H1 (cell line): ENCODE results near the gene TBX4. TPM values are rescaled to one million over a fixed set of nuclear protein-coding genes. Genes with fewer than 3 reads are reported as not detected.

Experiments
- ATF2 ChIP-seq: IDR thresholded peaks from 2 replicates; pipeline ENCODE4 v1.6.1; 2012; ENCODE audit warnings: low read length, inconsistent platforms
- FOSL1 ChIP-seq: IDR thresholded peaks from 2 replicates; pipeline ENCODE4 v1.6.1; 2011; ENCODE audit warnings: mild to moderate bottlenecking, low read depth, low read length, moderate library complexity; ENCODE audit not compliant: insufficient read depth
- KDM1A ChIP-seq: fragments of 200-600, 300-600 bp; sonication (generic); IDR thresholded peaks from 2 replicates; pipeline ENCODE4 v1.7.1; 2016; ENCODE audit warnings: mild to moderate bottlenecking, low read length, borderline replicate concordance
- KDM5A ChIP-seq: fragments of 200-600 bp; IDR thresholded peaks from 2 replicates; pipeline ENCODE4 v1.7.1; 2012; ENCODE audit warnings: mild to moderate bottlenecking, low read length, inconsistent platforms, mixed read lengths
- MAX ChIP-seq: IDR thresholded peaks from 2 replicates; pipeline ENCODE4 v1.6.1; 2012; ENCODE audit warnings: inconsistent platforms
- RNF2 ChIP-seq: fragments of 200-900, 300-1000 bp; sonication (generic); IDR thresholded peaks from 2 replicates; pipeline ENCODE4 v1.7.1; 2016; ENCODE audit warnings: borderline replicate concordance, low read depth, mild to moderate bottlenecking, antibody characterized with exemption, low read length; ENCODE audit not compliant: poor library complexity, severe bottlenecking; ENCODE audit errors: missing control alignments
- polyA plus RNA-seq, 7 experiments: library from polyadenylated mRNA; depleted of rRNA in 3 of 7; stranded (reverse) in 5 of 7; unstranded in 2 of 7; fragments of >200 nt in 5 of 7; fragments of 200-250 nt in 2 of 7; gene quantifications; 1 replicate in 5 of 7; 2 replicates in 1 of 7; 4 replicates in 1 of 7; pipeline versions ENCODE4 v1.2.1 to v1.2.3, GENCODE V29; 2011 to 2013; ENCODE audit warnings: missing spikeins in 2 of 7, mixed read lengths in 2 of 7
- total RNA-seq: library from RNA; stranded (reverse); fragmentation: NEBNext Ultra II Directional; extraction: Animal tissue kit (Norgen Biotek cat#: 25700); gene quantifications from 2 replicates; pipeline ENCODE4 v1.2.1, GENCODE V29; 2021
- TF ChIP-seq, protein P1 (sequence below): fragments of 300-600 bp; sonication (generic); IDR thresholded peaks from 2 replicates; pipeline ENCODE4 v1.7.1; 2012; ENCODE audit warnings: low read length, moderate library complexity, mild to moderate bottlenecking, inconsistent platforms; ENCODE audit not compliant: insufficient replicate concordance

Gene TBX4
- total and polyA plus RNA-seq, 2 of the 8 experiments (the other 6 are each of a cell fraction or from before 2014, with no cell fraction given) = 0.02 TPM; not detected in 1

DNA sequence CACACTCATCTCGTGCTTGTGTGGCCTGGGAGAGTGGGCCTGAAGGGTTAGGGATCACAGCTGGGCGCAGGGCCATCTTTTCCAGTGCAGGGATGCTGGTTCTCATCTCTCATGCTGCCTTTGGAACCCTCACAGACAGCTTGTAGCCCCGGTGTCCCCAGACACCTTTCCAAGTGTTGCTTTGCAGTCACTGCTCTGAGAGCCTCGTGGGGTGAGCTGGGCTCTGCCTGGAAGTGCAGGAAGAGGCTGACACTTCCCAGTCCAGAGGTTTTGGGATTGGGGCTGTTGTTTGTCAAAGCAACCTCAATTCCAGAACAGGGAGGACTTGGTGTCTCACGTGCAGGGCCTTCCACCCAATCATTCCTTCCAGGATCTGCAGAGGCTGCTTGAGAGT is 28.2 kb downstream of the TBX4 start (continued):
- TF ChIP-seq MAX (no peak), KDM1A (no peak), ATF2 (no peak), KDM5A (no peak), RNF2 (no peak), FOSL1 (no peak)
- TF ChIP-seq, protein P1, sequence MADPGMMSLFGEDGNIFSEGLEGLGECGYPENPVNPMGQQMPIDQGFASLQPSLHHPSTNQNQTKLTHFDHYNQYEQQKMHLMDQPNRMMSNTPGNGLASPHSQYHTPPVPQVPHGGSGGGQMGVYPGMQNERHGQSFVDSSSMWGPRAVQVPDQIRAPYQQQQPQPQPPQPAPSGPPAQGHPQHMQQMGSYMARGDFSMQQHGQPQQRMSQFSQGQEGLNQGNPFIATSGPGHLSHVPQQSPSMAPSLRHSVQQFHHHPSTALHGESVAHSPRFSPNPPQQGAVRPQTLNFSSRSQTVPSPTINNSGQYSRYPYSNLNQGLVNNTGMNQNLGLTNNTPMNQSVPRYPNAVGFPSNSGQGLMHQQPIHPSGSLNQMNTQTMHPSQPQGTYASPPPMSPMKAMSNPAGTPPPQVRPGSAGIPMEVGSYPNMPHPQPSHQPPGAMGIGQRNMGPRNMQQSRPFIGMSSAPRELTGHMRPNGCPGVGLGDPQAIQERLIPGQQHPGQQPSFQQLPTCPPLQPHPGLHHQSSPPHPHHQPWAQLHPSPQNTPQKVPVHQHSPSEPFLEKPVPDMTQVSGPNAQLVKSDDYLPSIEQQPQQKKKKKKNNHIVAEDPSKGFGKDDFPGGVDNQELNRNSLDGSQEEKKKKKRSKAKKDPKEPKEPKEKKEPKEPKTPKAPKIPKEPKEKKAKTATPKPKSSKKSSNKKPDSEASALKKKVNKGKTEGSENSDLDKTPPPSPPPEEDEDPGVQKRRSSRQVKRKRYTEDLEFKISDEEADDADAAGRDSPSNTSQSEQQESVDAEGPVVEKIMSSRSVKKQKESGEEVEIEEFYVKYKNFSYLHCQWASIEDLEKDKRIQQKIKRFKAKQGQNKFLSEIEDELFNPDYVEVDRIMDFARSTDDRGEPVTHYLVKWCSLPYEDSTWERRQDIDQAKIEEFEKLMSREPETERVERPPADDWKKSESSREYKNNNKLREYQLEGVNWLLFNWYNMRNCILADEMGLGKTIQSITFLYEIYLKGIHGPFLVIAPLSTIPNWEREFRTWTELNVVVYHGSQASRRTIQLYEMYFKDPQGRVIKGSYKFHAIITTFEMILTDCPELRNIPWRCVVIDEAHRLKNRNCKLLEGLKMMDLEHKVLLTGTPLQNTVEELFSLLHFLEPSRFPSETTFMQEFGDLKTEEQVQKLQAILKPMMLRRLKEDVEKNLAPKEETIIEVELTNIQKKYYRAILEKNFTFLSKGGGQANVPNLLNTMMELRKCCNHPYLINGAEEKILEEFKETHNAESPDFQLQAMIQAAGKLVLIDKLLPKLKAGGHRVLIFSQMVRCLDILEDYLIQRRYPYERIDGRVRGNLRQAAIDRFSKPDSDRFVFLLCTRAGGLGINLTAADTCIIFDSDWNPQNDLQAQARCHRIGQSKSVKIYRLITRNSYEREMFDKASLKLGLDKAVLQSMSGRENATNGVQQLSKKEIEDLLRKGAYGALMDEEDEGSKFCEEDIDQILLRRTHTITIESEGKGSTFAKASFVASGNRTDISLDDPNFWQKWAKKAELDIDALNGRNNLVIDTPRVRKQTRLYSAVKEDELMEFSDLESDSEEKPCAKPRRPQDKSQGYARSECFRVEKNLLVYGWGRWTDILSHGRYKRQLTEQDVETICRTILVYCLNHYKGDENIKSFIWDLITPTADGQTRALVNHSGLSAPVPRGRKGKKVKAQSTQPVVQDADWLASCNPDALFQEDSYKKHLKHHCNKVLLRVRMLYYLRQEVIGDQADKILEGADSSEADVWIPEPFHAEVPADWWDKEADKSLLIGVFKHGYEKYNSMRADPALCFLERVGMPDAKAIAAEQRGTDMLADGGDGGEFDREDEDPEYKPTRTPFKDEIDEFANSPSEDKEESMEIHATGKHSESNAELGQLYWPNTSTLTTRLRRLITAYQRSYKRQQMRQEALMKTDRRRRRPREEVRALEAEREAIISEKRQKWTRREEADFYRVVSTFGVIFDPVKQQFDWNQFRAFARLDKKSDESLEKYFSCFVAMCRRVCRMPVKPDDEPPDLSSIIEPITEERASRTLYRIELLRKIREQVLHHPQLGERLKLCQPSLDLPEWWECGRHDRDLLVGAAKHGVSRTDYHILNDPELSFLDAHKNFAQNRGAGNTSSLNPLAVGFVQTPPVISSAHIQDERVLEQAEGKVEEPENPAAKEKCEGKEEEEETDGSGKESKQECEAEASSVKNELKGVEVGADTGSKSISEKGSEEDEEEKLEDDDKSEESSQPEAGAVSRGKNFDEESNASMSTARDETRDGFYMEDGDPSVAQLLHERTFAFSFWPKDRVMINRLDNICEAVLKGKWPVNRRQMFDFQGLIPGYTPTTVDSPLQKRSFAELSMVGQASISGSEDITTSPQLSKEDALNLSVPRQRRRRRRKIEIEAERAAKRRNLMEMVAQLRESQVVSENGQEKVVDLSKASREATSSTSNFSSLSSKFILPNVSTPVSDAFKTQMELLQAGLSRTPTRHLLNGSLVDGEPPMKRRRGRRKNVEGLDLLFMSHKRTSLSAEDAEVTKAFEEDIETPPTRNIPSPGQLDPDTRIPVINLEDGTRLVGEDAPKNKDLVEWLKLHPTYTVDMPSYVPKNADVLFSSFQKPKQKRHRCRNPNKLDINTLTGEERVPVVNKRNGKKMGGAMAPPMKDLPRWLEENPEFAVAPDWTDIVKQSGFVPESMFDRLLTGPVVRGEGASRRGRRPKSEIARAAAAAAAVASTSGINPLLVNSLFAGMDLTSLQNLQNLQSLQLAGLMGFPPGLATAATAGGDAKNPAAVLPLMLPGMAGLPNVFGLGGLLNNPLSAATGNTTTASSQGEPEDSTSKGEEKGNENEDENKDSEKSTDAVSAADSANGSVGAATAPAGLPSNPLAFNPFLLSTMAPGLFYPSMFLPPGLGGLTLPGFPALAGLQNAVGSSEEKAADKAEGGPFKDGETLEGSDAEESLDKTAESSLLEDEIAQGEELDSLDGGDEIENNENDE = no peak
- TF ChIP-seq, all 59 proteins: peak for 0
